ENCODE results near the gene ZDHHC8.

GRCh38 chr22:20183823-20184222 is 52.2 kb downstream of the ZDHHC8 start:
- TF ChIP-seq CTCF (IDR thresholded peaks at IDR 0.05; ENCODE audit: low read depth, low read length, poor library complexity, severe bottlenecking) (no peak), EZH2phosphoT487 (IDR thresholded peaks at IDR 0.05; ENCODE audit: borderline replicate concordance, low read length) (no peak)

Measured in DOHH2 (cell line).